ENCODE results near the gene RPL13A. TPM values are rescaled to one million over a fixed set of nuclear protein-coding genes. Genes with fewer than 3 reads are reported as not detected.
A peak's percentile ranks its signal among the peaks of the same experiment; 100 is the strongest.

The RPL13A gene
- total and polyA plus RNA-seq, 9 of the 15 experiments (the other 6 are each of a cell fraction or from before 2014, with no cell fraction given) = 1,744 to 5,482 (median 2,949) TPM

- TF ChIP-seq RREB1 (CRISPR knock-in tag; IDR thresholded peaks at IDR 0.05) (no peak), MYNN (IDR thresholded peaks at IDR 0.05) (no peak), MYNN (CRISPR knock-in tag; IDR thresholded peaks at IDR 0.05) (no peak), CBX3 (IDR thresholded peaks at IDR 0.05; ENCODE audit: borderline replicate concordance in 1 of 2, low read length in 2 of 2) (0 out of 3 replicates have a peak, but pooled peaks of 1 of the 2 experiments have one; percentile 10), SAFB2 (IDR thresholded peaks at IDR 0.05; ENCODE audit: borderline replicate concordance, low read depth, low read length, severe bottlenecking) (no peak), E4F1 (CRISPR knock-in tag; IDR thresholded peaks at IDR 0.05; ENCODE audit: borderline replicate concordance) (no peak), SIRT6 (IDR thresholded peaks at IDR 0.05; ENCODE audit: low read depth, low read length) (no peak), ZNF316 (IDR thresholded peaks at IDR 0.05) (no peak), MLLT1 (IDR thresholded peaks at IDR 0.05) (0 out of 4 replicates have a peak, but pooled peaks of 1 of the 2 experiments have one; percentile 54), HMG20A (CRISPR knock-in tag; conservative IDR thresholded peaks at IDR 0.05) (no peak), NFIX (CRISPR knock-in tag; IDR thresholded peaks at IDR 0.05; ENCODE audit: low read depth) (no peak), MTF1 (CRISPR knock-in tag; IDR thresholded peaks at IDR 0.05; ENCODE audit: borderline replicate concordance) (0 out of 2 replicates have a peak, but pooled peaks have one; percentile 6), ZBTB5 (IDR thresholded peaks at IDR 0.05) (no peak), HDAC2 (IDR thresholded peaks at IDR 0.05) (no peak; the same call in 1 of the 2 replicates), ZNF133 (CRISPR knock-in tag; IDR thresholded peaks at IDR 0.05) (no peak), PHF8 (IDR thresholded peaks at IDR 0.05; ENCODE audit: borderline replicate concordance, low read length) (no peak), RFX7 (CRISPR knock-in tag; IDR thresholded peaks at IDR 0.05) (no peak)
These were observed 615 bp upstream of the RPL13A start (continued) for GRCh38 chr19:49486710-49487276.
